ENCODE data around the gene SEC11A.

The SEC11A gene

DNA sequence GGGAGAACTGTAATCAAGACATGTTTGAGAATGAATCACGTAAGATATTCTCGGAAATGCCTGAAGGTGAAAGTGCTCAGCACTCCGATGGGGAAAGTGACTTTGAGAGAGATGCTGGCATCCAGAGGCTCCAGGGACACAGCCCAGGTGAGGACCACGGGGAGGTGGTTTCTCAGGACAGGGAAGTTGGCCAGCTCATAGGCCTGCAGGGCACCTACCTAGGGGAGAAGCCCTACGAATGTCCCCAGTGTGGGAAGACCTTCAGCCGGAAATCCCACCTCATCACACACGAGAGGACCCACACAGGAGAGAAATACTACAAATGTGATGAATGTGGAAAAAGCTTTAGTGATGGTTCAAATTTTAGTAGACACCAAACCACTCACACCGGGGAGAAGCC, 95.3 kb downstream of the SEC11A start:
- H3K27me3 ChIP-seq = peaks cover 0 to 10% (median 0%) of the 10 kb centered on the region in 11 experiments; a peak in 3 of 22 replicates
- TF ChIP-seq Cebpa-rat (IDR thresholded peaks at IDR 0.05) = no peak
- H3K36me3 ChIP-seq = peaks cover 40 to 100% (median 96%) of the 10 kb centered on the region in 11 experiments
- peaks cover 0 to 12% (median 0%) of the 10 kb centered on the region in 11 experiments; a peak in 5 of 22 replicates for H4K20me1 ChIP-seq
- H3K4me2 ChIP-seq = no peak overlapping the region
- H3K9ac ChIP-seq = no peak overlapping the region
- no peak overlapping the region for H3K27ac ChIP-seq
- H3K9me3 ChIP-seq (replicated peaks in 1 of 11) = peaks cover 50 to 83% (median 74%) of the 10 kb centered on the region in 11 experiments
- peak overlapping the region; percentile 13 to 58 (median 42); a peak in 17 of 20 replicates for H3K4me3 ChIP-seq
- peaks cover 0 to 28% (median 15%) of the 10 kb centered on the region in 10 experiments; a peak in 17 of 20 replicates for H3K4me1 ChIP-seq

Measured in BLaER1 treated with 17β-estradiol and CSF1 and Interleukin-3, amounts not matched to agents 10 nM and 100 nM (cell line).